Prostate gland (tissue), 2 donors: ENCODE results near the gene HS6ST3. TPM values are rescaled to one million over a fixed set of nuclear protein-coding genes. Genes with fewer than 3 reads are reported as not detected.

Source experiments
- DNase-seq: peaks from one replicate; pipeline ENCODE4 v3.0.0-alpha.2; 2019; ENCODE audit warnings: low spot score
- H3K27ac ChIP-seq, 2 donors: fragments of 200-600 bp; sonication (generic); 2 replicates each; pipeline ENCODE4 v1.5.1; 2017 to 2019
- H3K27me3 ChIP-seq: fragments of 200-600 bp; sonication (generic); replicated peaks from 2 replicates; pipeline ENCODE4 v1.5.1; 2019; ENCODE audit not compliant: insufficient read depth
- H3K36me3 ChIP-seq, 2 donors: fragments of 200-600 bp; sonication (generic); 1 replicate in 1 of 2; 2 replicates in 1 of 2; pipeline versions ENCODE4 v1.5.1 to v1.8.1; 2017 to 2019
- H3K4me1 ChIP-seq: fragments of 200-600 bp; sonication (generic); replicated peaks from 2 replicates; pipeline ENCODE4 v1.5.1; 2019
- H3K4me3 ChIP-seq, 2 donors: fragments of 200-600 bp; sonication (generic); 2 replicates each; pipeline ENCODE4 v1.5.1; 2017 to 2019
- H3K9me3 ChIP-seq: fragments of 200-600 bp; sonication (generic); 2 replicates; pipeline ENCODE4 v1.5.1; 2017
- POLR2A ChIP-seq: fragments of 450-650 bp; IDR thresholded peaks from one replicate; pipeline ENCODE4 v1.6.1; 2016; ENCODE audit warnings: antibody characterized with exemption, mild to moderate bottlenecking
- POLR2AphosphoS5 ChIP-seq: sonication (generic); formaldehyde crosslinking; IDR thresholded peaks from one replicate; pipeline ENCODE4 v1.6.1; 2017; ENCODE audit warnings: antibody characterized with exemption
- WGBS: methylation state at CpG from one replicate; pipeline ENCODE4 v1.1.5; 2018; 5-methylcytosine and 5-hydroxymethylcytosine counted together
- intact Hi-C: fragments of 100-400 bp; cut with DNase I; formaldehyde crosslinking; loops from one replicate; pipeline ENCODE4 v1.14.2; 2022
- total RNA-seq, 2 donors: library from RNA; depleted of rRNA; stranded (reverse); fragments of >200 nt; gene quantifications; one replicate each; pipeline ENCODE4 v1.1.0, GENCODE V29; 2016
- TF ChIP-seq, protein P1 (sequence below), 4 experiments: fragments of 200-600 bp in 2 of 4; fragments of 450-650 bp in 2 of 4; sonication (generic) in 2 of 4; IDR thresholded peaks; 1 replicate in 3 of 4; 2 replicates in 1 of 4; pipeline ENCODE4 v1.5.1; 2016 to 2019; ENCODE audit warnings: antibody characterized with exemption in 4 of 4, mild to moderate bottlenecking in 2 of 4, moderate library complexity in 2 of 4

HS6ST3 gene
- total RNA-seq, 2 donors from 2014 or later = 0.97 to 1.0 TPM

DNA sequence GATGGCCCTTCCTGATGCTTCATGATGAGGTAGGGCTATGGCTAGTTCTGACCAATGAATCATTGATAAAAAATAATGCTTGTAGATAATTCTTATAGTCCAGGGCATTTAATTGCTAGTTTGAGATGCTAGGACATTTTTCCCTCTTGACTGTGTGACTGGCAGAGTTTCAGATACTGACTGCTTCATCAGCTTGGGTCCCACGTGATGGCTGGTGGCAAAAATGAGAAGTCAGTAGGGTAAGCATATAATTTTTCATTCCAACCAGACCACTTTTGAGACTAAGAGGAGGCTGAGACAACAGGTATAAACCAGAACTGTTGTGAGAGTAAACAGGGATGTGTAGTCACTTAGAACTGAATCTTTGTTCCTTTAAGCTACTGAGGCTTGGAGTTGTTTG, 183.3 kb downstream of the HS6ST3 start:
- WGBS = 52% methylated on average over 1 of the region's 1 CpG
- Histone ChIP-seq H3K27ac (no peak overlapping the region), H3K27me3 (no peaks in the 10 kb centered on the region), H3K4me1 (no peaks in the 10 kb centered on the region), H3K9me3 (no peaks in the 10 kb centered on the region), H3K36me3 (no peaks in the 10 kb centered on the region), H3K4me3 (no peak overlapping the region)
- intact Hi-C loops = no loop called here
- DNase-seq = no peak
- TF ChIP-seq POLR2A = no peak
- no peak for TF ChIP-seq POLR2AphosphoS5
- TF ChIP-seq, protein P1, sequence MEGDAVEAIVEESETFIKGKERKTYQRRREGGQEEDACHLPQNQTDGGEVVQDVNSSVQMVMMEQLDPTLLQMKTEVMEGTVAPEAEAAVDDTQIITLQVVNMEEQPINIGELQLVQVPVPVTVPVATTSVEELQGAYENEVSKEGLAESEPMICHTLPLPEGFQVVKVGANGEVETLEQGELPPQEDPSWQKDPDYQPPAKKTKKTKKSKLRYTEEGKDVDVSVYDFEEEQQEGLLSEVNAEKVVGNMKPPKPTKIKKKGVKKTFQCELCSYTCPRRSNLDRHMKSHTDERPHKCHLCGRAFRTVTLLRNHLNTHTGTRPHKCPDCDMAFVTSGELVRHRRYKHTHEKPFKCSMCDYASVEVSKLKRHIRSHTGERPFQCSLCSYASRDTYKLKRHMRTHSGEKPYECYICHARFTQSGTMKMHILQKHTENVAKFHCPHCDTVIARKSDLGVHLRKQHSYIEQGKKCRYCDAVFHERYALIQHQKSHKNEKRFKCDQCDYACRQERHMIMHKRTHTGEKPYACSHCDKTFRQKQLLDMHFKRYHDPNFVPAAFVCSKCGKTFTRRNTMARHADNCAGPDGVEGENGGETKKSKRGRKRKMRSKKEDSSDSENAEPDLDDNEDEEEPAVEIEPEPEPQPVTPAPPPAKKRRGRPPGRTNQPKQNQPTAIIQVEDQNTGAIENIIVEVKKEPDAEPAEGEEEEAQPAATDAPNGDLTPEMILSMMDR (IDR thresholded peaks at IDR 0.05) = no peak

DNA sequence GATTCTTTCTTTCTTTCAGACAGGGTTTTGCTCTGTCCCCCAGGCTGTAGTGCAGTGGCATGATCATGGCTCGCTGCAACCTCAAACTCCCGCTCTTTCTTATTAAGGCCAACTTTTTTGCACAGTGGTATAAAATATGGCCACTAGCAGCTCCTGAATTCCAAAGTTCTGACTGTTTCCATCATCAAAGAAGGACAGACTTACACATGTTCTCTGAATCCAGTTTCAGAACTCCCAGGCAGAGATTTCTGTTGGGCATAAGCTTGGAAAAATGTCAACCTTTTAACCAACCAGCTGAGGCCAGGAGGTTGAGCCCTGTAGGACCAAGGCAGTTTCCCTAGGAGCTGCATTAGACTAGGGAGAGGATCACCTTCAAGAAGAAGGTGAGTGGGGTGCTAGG, 184.1 kb downstream of the HS6ST3 start:
- H3K4me1 ChIP-seq = no peaks in the 10 kb centered on the region
- intact Hi-C loops = no loop called here

DNA sequence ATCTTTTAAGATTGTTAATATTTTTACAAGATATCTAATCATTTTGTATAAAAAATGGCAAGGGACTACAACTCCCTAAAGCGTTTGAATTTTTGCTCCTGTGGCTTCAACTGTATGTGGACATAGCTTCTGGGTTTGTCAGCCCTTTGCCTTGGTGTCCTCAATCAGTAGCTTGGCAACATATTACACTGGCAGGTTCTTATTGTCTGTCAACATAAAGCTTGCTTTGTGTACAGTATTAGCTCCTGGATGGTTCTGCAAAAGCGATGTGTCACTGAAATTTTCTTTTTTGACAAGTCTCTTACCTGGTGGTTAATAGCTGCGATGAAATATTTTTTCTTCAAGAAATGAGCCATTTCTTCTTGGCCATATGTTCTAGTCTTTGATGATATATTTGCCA, 190.0 kb downstream of the HS6ST3 start:
- no peaks in the 10 kb centered on the region for H3K9me3 ChIP-seq
- no peak overlapping the region for H3K4me3 ChIP-seq
- H3K27ac ChIP-seq = no peak overlapping the region
- no peaks in the 10 kb centered on the region for H3K27me3 ChIP-seq
- no peaks in the 10 kb centered on the region for H3K4me1 ChIP-seq
- H3K36me3 ChIP-seq = no peaks in the 10 kb centered on the region
- 86% methylated on average over 3 of the region's 3 CpGs for WGBS
- TF ChIP-seq POLR2A (no peak), POLR2AphosphoS5 (no peak)
- TF ChIP-seq, protein P1 (IDR thresholded peaks at IDR 0.05) = no peak
- intact Hi-C loops = no loop called here
- DNase-seq = no peak

More for the DNA sequence above, 184.1 kb downstream of the HS6ST3 start:
- H3K27me3 ChIP-seq = no peaks in the 10 kb centered on the region
- no peak for TF ChIP-seq POLR2A
- TF ChIP-seq POLR2AphosphoS5 = no peak
- TF ChIP-seq, protein P1 (IDR thresholded peaks at IDR 0.05) = no peak
- no peak overlapping the region for H3K27ac ChIP-seq
- 64% methylated on average over 2 of the region's 2 CpGs for WGBS
- no peak overlapping the region for H3K4me3 ChIP-seq
- no peaks in the 10 kb centered on the region for H3K36me3 ChIP-seq
- no peak for DNase-seq
- no peaks in the 10 kb centered on the region for H3K9me3 ChIP-seq

DNA sequence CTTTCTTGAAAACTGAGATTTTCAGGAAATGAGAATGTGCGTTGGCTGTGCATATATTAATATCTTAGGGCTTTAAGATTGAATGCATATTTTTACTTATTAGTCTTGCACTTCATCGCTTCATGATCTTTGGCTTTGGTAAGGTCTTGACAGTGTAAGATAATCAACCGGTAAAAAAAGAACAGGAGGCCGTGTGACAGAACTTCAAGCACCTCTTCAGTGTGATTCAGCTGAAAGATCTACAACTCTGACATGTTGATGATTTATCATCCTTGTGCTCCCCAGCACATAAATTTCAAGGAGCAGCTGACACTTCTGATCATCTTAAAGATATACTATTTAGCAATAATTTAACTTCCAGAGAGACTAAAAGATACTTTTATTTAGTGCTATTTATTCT, 195.1 kb downstream of the HS6ST3 start:
- intact Hi-C loops = no loop called here
- Histone ChIP-seq H3K4me3 (no peak overlapping the region), H3K27ac (no peak overlapping the region), H3K27me3 (no peaks in the 10 kb centered on the region), H3K9me3 (no peaks in the 10 kb centered on the region), H3K4me1 (no peaks in the 10 kb centered on the region), H3K36me3 (no peaks in the 10 kb centered on the region)
- WGBS = 62% methylated on average over 4 of the region's 4 CpGs
- no peak for DNase-seq
- TF ChIP-seq POLR2AphosphoS5 = no peak
- TF ChIP-seq POLR2A = no peak
- TF ChIP-seq, protein P1 (IDR thresholded peaks at IDR 0.05) = no peak

DNA sequence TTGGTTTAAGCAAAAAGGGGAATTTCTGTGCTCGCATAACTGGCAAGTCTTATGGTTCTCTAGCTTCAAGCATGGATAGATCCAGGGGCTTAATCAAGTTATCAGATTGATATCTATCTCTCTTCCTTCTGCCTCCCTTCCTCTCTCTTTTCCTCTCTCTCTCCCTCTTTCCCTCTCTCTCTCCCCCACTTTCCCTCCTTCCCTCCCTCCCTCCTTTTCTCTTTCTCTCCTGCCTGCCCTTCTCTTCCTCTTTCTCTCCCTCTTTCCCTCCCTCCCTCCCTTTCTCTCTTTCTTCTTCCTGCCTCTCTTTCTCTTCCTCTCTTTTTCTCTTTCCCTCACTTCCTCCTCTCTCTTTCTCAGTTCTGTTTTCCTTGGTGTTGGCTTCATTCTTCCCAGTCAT, 195.8 kb downstream of the HS6ST3 start:
- 91% methylated on average over 1 of the region's 1 CpG for WGBS
- H3K36me3 ChIP-seq = no peaks in the 10 kb centered on the region
- DNase-seq = no peak
- TF ChIP-seq POLR2A (no peak), POLR2AphosphoS5 (no peak)
- TF ChIP-seq, protein P1 (IDR thresholded peaks at IDR 0.05) = no peak
- intact Hi-C loops = no loop called here
- H3K27ac ChIP-seq = no peak overlapping the region
- no peaks in the 10 kb centered on the region for H3K4me1 ChIP-seq
- H3K9me3 ChIP-seq = no peaks in the 10 kb centered on the region
- H3K4me3 ChIP-seq = no peak overlapping the region
- no peaks in the 10 kb centered on the region for H3K27me3 ChIP-seq
